Right lobe of liver (tissue), 6 donors: ENCODE results near the gene KRTAP19-7. TPM values are rescaled to one million over a fixed set of nuclear protein-coding genes. Genes with fewer than 3 reads are reported as not detected.

Experiments
- ATAC-seq, 4 donors: fragments of 200-7000 bp; cut with Tn5 transposase; one replicate each; pipeline ENCODE4 v1.9.1; 2020; ENCODE audit warnings: mild to moderate bottlenecking in 4 of 4, moderate library complexity in 4 of 4
- DNase-seq, 3 donors: peaks; one replicate each; pipeline ENCODE4 v3.0.0-alpha.2; 2020
- H3K27ac ChIP-seq, 3 donors: fragments of 200-600 bp; one replicate each; pipeline ENCODE4 v1.8.0; 2022
- H3K27me3 ChIP-seq, 2 donors: fragments of 200-600 bp; one replicate each; pipeline ENCODE4 v1.8.0; 2022
- H3K36me3 ChIP-seq, 4 donors: fragments of 200-600 bp; sonication (generic) in 1 of 4; one replicate each; pipeline versions ENCODE4 v1.5.1 to v1.8.0; 2017 to 2022; ENCODE audit warnings: control low read depth in 1 of 4
- H3K4me1 ChIP-seq, 4 donors: fragments of 200-600 bp; sonication (generic) in 1 of 4; one replicate each; pipeline versions ENCODE4 v1.5.1 to v1.8.0; 2017 to 2022; ENCODE audit warnings: control low read depth in 1 of 4
- H3K4me3 ChIP-seq, 3 donors: fragments of 200-600 bp; one replicate each; pipeline ENCODE4 v1.8.0; 2022
- H3K9me3 ChIP-seq, 4 donors: fragments of 200-600 bp; sonication (generic) in 1 of 4; one replicate each; pipeline versions ENCODE4 v1.5.1 to v1.8.0; 2017 to 2022; ENCODE audit warnings: control low read depth in 1 of 4
- POLR2A ChIP-seq: fragments of 450-650 bp; IDR thresholded peaks from one replicate; pipeline ENCODE4 v1.6.1; 2017; ENCODE audit warnings: antibody characterized with exemption, mild to moderate bottlenecking
- WGBS: methylation state at CpG from one replicate; pipeline ENCODE4 v1.1.6; 2018; ENCODE audit warnings: low coverage, low lambda C conversion rate; ENCODE audit not compliant: insufficient coverage; ENCODE audit errors: missing lambda C conversion rate; 5-methylcytosine and 5-hydroxymethylcytosine counted together
- intact Hi-C, 2 donors: fragments of 100-400 bp; cut with DNase I; formaldehyde crosslinking; loops; one replicate each; pipeline versions ENCODE4 v1.11.2 to v1.14.1; 2022
- small RNA-seq, 2 experiments: library from RNA; depleted of rRNA; stranded (forward); fragments of <200 nt; gene quantifications; one replicate each; pipeline ENCODE3, GENCODE V24; 2016
- total RNA-seq, 6 experiments: library from RNA; depleted of rRNA in 2 of 6; stranded (reverse); fragments of >200 nt in 2 of 6; fragmentation: NEBNext Ultra II Directional in 3 of 6; extraction: Animal tissue kit (Norgen Biotek cat#: 25700) in 3 of 6; gene quantifications; one replicate each; pipeline versions ENCODE4 v1.1.0 to v1.2.4, GENCODE V29; 2016 to 2023
- TF ChIP-seq, protein P1 (sequence below), 4 donors: fragments of 200-600 bp in 3 of 4; fragments of 450-650 bp in 1 of 4; IDR thresholded peaks; one replicate each; pipeline versions ENCODE4 v1.5.1 to v1.8.0; 2016 to 2022; ENCODE audit warnings: antibody characterized with exemption in 4 of 4, mild to moderate bottlenecking in 2 of 4
- donor health status: DM: no; HTN: yes; CAD: no.
- donor health status: DM: no; HTN: no; CAD: no.
- donor health status: DM: no; HTN: no; CAD: no.
- donor health status: DM: no; HTN: yes; CAD: no.
- donor health status: DM: no; HTN: yes; CAD: no.

Gene KRTAP19-7
- total RNA-seq, 6 experiments from 2014 or later = not detected

DNA sequence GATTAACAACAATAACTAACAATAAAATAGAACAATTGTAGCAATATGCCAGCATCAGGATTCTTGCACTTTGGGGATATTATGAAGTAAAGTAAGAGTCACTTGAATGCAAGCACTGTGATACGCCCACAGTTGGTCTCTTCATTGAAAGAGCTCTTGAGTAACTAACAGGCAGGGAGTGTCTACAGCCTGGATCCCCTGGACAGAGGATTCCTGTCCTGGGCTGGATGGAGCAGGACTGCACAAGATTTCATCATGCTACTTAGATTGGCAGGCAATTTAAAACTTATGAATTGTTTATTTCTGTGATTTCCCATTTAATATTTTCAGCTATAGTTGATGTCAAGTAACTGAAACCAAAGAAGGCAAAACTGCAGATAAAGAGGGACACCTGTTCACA lies 45.4 kb downstream of the KRTAP19-7 start:
- H3K27ac ChIP-seq = no peak overlapping the region
- no peak overlapping the region for H3K4me3 ChIP-seq
- no peaks in the 10 kb centered on the region for H3K27me3 ChIP-seq
- intact Hi-C loops = no loop called here
- H3K36me3 ChIP-seq = no peaks in the 10 kb centered on the region
- no peaks in the 10 kb centered on the region for H3K9me3 ChIP-seq
- TF ChIP-seq POLR2A = no peak
- TF ChIP-seq, protein P1, sequence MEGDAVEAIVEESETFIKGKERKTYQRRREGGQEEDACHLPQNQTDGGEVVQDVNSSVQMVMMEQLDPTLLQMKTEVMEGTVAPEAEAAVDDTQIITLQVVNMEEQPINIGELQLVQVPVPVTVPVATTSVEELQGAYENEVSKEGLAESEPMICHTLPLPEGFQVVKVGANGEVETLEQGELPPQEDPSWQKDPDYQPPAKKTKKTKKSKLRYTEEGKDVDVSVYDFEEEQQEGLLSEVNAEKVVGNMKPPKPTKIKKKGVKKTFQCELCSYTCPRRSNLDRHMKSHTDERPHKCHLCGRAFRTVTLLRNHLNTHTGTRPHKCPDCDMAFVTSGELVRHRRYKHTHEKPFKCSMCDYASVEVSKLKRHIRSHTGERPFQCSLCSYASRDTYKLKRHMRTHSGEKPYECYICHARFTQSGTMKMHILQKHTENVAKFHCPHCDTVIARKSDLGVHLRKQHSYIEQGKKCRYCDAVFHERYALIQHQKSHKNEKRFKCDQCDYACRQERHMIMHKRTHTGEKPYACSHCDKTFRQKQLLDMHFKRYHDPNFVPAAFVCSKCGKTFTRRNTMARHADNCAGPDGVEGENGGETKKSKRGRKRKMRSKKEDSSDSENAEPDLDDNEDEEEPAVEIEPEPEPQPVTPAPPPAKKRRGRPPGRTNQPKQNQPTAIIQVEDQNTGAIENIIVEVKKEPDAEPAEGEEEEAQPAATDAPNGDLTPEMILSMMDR (IDR thresholded peaks at IDR 0.05) = no peak
- ATAC-seq = no peak
- H3K4me1 ChIP-seq = no peaks in the 10 kb centered on the region
- WGBS = 10% methylated on average over 1 of the region's 1 CpG
- no peak for DNase-seq

Small RNAs within 50 kb of the gene (small RNA-seq; reads per million reads assigned to genes)
- gene AP000567.1 = 0 reads per million in 2 experiments
- 0 reads per million in 2 experiments for gene KRTAP19-10P
- gene KRTAP19-11P = 0 reads per million in 2 experiments
- 0 reads per million in 2 experiments for gene KRTAP22-1
- 0 reads per million in 2 experiments for gene KRTAP22-2

Other genes starting within 250 kb of the KRTAP19-7 start
- not detected for gene KRTAP26-1, start 241.0 kb downstream of the KRTAP19-7 start, total RNA-seq
- not detected for gene KRTAP27-1, start 223.6 kb downstream of the KRTAP19-7 start, total RNA-seq
- gene KRTAP23-1, start 212.7 kb downstream of the KRTAP19-7 start, total RNA-seq = not detected
- gene KRTAP13-2, start 189.0 kb downstream of the KRTAP19-7 start, total RNA-seq = not detected
- gene KRTAP13-1, start 165.3 kb downstream of the KRTAP19-7 start, total RNA-seq = not detected
- gene KRTAP13-3, start 135.4 kb downstream of the KRTAP19-7 start, total RNA-seq = not detected
- gene KRTAP13-4, start 131.1 kb downstream of the KRTAP19-7 start, total RNA-seq = not detected
- gene KRTAP15-1, start 121.0 kb downstream of the KRTAP19-7 start, total RNA-seq = not detected
- gene KRTAP19-1, start 80.9 kb downstream of the KRTAP19-7 start, total RNA-seq = not detected
- gene KRTAP19-2, start 73.9 kb downstream of the KRTAP19-7 start, total RNA-seq = not detected
- not detected for gene KRTAP19-3, start 69.3 kb downstream of the KRTAP19-7 start, total RNA-seq
- not detected for gene KRTAP19-4, start 64.1 kb downstream of the KRTAP19-7 start, total RNA-seq
- gene KRTAP19-5, start 59.2 kb downstream of the KRTAP19-7 start, total RNA-seq = not detected
- gene KRTAP19-6, start 19.4 kb downstream of the KRTAP19-7 start, total RNA-seq = not detected
- not detected for gene KRTAP22-2, start 29.1 kb upstream of the KRTAP19-7 start, total RNA-seq
- gene KRTAP6-3, start 31.1 kb upstream of the KRTAP19-7 start, total RNA-seq = not detected
- gene KRTAP6-2, start 37.6 kb upstream of the KRTAP19-7 start, total RNA-seq = not detected
- gene KRTAP22-1, start 39.8 kb upstream of the KRTAP19-7 start, total RNA-seq = not detected
- not detected for gene KRTAP6-1, start 52.6 kb upstream of the KRTAP19-7 start, total RNA-seq
- gene KRTAP20-1, start 55.1 kb upstream of the KRTAP19-7 start, total RNA-seq = not detected
- not detected for gene KRTAP20-4, start 59.3 kb upstream of the KRTAP19-7 start, total RNA-seq
- gene KRTAP20-2, start 73.9 kb upstream of the KRTAP19-7 start, total RNA-seq = not detected
- not detected for gene KRTAP20-3, start 81.5 kb upstream of the KRTAP19-7 start, total RNA-seq
- gene KRTAP21-3, start 157.5 kb upstream of the KRTAP19-7 start, total RNA-seq = not detected
- not detected for gene KRTAP21-2, start 185.9 kb upstream of the KRTAP19-7 start, total RNA-seq
- gene KRTAP21-1, start 194.1 kb upstream of the KRTAP19-7 start, total RNA-seq = not detected